GM10266 (cell line): ENCODE data around the gene GPR173.
A peak's percentile ranks its signal among the peaks of the same experiment; 100 is the strongest.

Experiments
- DNase-seq: peaks from one replicate; pipeline ENCODE4 v3.0.0; 2012; ENCODE audit errors: extremely low spot score
- CTCF ChIP-seq: IDR thresholded peaks from 2 replicates; pipeline ENCODE4 v1.5.1; 2012; ENCODE audit warnings: mild to moderate bottlenecking, low read depth; ENCODE audit not compliant: control insufficient read depth, insufficient read depth; ENCODE audit errors: missing control alignments

The GPR173 gene

GRCh38 chrX:53056292-53056691 is 7.7 kb downstream of the GPR173 start:
- no peak for TF ChIP-seq CTCF
- no peak for DNase-seq

GRCh38 chrX:53065104-53065503 is 16.5 kb downstream of the GPR173 start:
- no peak for DNase-seq
- TF ChIP-seq CTCF = no peak

DNA sequence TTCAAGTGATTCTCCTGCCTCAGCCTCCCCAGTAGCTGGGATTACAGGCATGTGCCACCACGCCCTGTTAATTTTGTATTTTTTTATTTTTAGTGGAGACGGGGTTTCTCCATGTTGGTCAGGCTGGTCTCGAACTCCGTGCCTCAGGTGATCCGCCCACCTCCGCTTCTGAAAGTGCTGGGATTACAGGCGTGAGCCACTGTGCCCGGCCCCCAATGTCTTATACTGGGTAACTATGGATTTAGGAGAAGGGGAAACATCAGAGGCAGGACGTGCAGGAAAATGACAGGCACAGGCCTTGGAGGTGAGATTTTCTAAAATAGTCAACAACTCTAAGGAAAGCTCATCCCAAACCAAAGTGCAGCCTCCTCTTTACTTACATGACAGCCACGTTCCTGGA is 22.5 kb downstream of the GPR173 start:
- no peak for DNase-seq
- no peak for TF ChIP-seq CTCF

DNA sequence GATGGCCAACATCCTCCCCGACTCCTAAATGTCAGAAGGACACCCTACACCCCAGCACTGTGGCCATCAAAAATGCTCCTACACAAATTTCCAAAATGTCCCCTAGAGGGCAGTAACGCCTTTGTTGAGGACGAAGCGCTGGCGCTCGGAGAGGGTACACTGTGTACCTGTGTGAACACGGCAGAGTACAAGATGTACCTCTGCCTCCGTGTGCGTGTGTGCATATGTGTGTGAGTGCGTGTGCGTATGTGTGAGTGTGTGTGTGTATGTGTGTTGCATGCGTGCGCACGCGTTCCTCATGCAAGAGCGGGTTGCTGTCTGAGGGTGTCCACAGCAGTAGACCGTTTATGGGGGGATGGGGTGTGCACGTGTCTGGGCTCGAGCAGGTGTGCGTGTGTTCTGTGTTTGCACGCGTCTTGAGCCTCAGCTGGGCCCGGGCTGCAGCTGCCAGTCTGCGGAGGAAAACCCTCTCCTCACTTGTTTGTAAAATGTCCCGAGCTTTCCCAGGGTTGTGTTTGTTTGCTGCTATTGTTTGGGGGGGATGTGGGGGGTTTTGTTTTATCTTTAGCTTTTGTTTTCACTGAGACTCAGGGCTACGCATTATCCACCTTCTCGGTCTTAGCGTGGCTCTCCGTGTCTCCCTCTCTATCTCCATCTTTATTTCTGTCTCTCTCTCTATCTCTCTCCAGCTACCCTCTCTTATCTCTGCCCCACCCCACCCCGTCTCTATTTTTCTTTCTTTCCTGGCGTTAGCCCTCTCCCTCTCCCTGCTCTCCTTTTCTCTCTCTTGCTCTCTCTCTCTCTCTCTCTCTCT is 23.2 kb downstream of the GPR173 start:
- TF ChIP-seq CTCF = peak; percentile 52

DNA sequence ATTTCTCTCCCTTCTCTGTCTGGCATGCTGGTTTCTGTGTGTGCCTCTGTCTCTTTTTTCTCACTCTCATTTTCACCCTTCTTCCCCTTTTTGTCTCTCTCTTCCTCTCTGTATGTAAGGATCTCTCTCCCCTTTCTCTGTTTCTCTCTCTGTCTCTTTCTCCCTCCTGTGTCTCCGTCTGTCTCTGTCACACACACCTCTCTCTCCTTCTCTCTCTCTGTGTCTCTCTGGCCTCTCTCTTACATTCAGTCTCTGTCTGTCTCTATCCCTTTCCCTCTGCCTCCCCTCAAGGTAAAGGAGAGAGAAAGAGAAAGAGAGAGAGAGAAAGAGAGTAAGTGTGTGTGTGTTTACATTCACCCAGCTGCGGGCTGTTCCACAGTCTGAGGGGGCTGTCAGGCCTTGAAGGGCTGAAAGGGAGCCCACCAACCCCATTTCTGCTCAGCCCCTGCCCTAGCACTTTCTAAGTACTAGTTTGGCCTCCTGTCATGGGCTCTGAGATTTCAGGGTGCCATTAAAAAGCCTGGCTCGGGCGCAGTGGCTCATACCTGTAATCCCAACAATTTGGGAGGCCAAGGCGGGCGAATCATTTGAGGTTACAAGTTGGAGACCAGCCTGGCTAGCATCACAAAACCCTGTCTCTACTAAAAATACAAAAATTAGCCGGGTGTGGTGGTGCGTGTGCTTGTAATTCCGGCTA is 24.0 kb downstream of the GPR173 start:
- no peak for DNase-seq
- no peak for TF ChIP-seq CTCF

More for the DNA sequence above, 23.2 kb downstream of the GPR173 start:
- DNase-seq = peak; percentile 59

- TF ChIP-seq CTCF = no peak
- no peak for DNase-seq
These were observed 24.6 kb downstream of the GPR173 start for GRCh38 chrX:53073115-53073586.

- DNase-seq = no peak
- TF ChIP-seq CTCF = no peak
These were observed 26.4 kb downstream of the GPR173 start for GRCh38 chrX:53075011-53075410.
